ENCODE measurements around the gene VSIG10L2. TPM values are rescaled to one million over a fixed set of nuclear protein-coding genes. Genes with fewer than 3 reads are reported as not detected.

Gene VSIG10L2
- total and polyA plus RNA-seq, 8 donors, result 0.03 to 0.21 (median 0.20) TPM; not detected in 5

GRCh38 chr11:125951731-125952130, 5.9 kb downstream of the VSIG10L2 start:
- intact Hi-C loops (cut with DNase I), result no loop called here
- TF ChIP-seq CTCF (IDR thresholded peaks at IDR 0.05), result no peak
- H3K4me1 ChIP-seq, result peaks cover 0 to 5% of the 10 kb centered on the region in 2 donors
- no peaks in the 10 kb centered on the region for H3K27me3 ChIP-seq
- H3K9me3 ChIP-seq, result no peaks in the 10 kb centered on the region
- H3K4me3 ChIP-seq, result no peak overlapping the region
- H3K27ac ChIP-seq, result no peak overlapping the region
- ATAC-seq, result no peak
- DNase-seq, result peak in 1 of 4 donors; percentile 68
- H3K36me3 ChIP-seq, result no peaks in the 10 kb centered on the region

GRCh38 chr11:125952559-125952958, 6.7 kb downstream of the VSIG10L2 start:
- Histone ChIP-seq H3K4me3 (no peak overlapping the region), H3K9me3 (no peaks in the 10 kb centered on the region), H3K27me3 (no peaks in the 10 kb centered on the region), H3K4me1 (peaks cover 0 to 5% of the 10 kb centered on the region in 2 donors), H3K27ac (peak overlapping the region in 1 of 2 donors; percentile 45), H3K36me3 (no peaks in the 10 kb centered on the region)
- ATAC-seq (no peak), DNase-seq (no peak)
- intact Hi-C loops (cut with DNase I), result no loop called here
- TF ChIP-seq CTCF (IDR thresholded peaks at IDR 0.05), result no peak

GRCh38 chr11:125952973-125953372, 7.1 kb downstream of the VSIG10L2 start:
- TF ChIP-seq CTCF (IDR thresholded peaks at IDR 0.05), result no peak
- H3K27me3 ChIP-seq, result no peaks in the 10 kb centered on the region
- peak in 1 of 4 donors; percentile 79 for DNase-seq
- ATAC-seq, result peak; percentile 71
- no peaks in the 10 kb centered on the region for H3K36me3 ChIP-seq
- peaks cover 0 to 5% of the 10 kb centered on the region in 2 donors for H3K4me1 ChIP-seq
- intact Hi-C loops (cut with DNase I), result no loop called here
- H3K4me3 ChIP-seq, result no peak overlapping the region
- H3K9me3 ChIP-seq, result no peaks in the 10 kb centered on the region
- peak overlapping the region in 1 of 2 donors; percentile 45 for H3K27ac ChIP-seq

GRCh38 chr11:125953401-125953935, 7.6 kb downstream of the VSIG10L2 start:
- TF ChIP-seq CTCF (IDR thresholded peaks at IDR 0.05), result no peak
- Histone ChIP-seq H3K36me3 (no peaks in the 10 kb centered on the region), H3K27ac (no peak overlapping the region), H3K4me1 (peaks cover 0 to 5% of the 10 kb centered on the region in 2 donors), H3K4me3 (no peak overlapping the region), H3K9me3 (no peaks in the 10 kb centered on the region), H3K27me3 (no peaks in the 10 kb centered on the region)
- ATAC-seq (no peak), DNase-seq (peak in 1 of 4 donors; percentile 66)
- intact Hi-C loops (cut with DNase I), result no loop called here

GRCh38 chr11:125954123-125954944, 8.5 kb downstream of the VSIG10L2 start:
- intact Hi-C loops (cut with DNase I), result no loop called here
- Histone ChIP-seq H3K27ac (no peak overlapping the region), H3K27me3 (no peaks in the 10 kb centered on the region), H3K4me3 (no peak overlapping the region), H3K9me3 (no peaks in the 10 kb centered on the region), H3K36me3 (no peaks in the 10 kb centered on the region), H3K4me1 (peaks cover 0 to 5% of the 10 kb centered on the region in 2 donors)
- no peak for TF ChIP-seq CTCF (IDR thresholded peaks at IDR 0.05)
- DNase-seq (peak in 1 of 4 donors; percentile 69), ATAC-seq (no peak)

Data from left lung (tissue), 10 donors.